ENCODE measurements around the gene KIAA0232. TPM values are rescaled to one million over a fixed set of nuclear protein-coding genes. Genes with fewer than 3 reads are reported as not detected.
A peak's percentile ranks its signal among the peaks of the same experiment; 100 is the strongest.

The KIAA0232 gene
- total and polyA plus RNA-seq, 9 of the 15 experiments (the other 6 are each of a cell fraction or from before 2014, with no cell fraction given): 3.5 to 17.4 (median 13.0) TPM

- no peak for TF ChIP-seq ZNF76 (CRISPR knock-in tag; IDR thresholded peaks at IDR 0.05; ENCODE audit: borderline replicate concordance)
- no peak for TF ChIP-seq TFAM (CRISPR knock-in tag; conservative IDR thresholded peaks at IDR 0.05)
- TF ChIP-seq KDM4B (IDR thresholded peaks at IDR 0.05; ENCODE audit: borderline replicate concordance in 2 of 2, low read depth in 1 of 2): no peak
- TF ChIP-seq STAT5A (IDR thresholded peaks at IDR 0.05; ENCODE audit: borderline replicate concordance, low read length): 0 out of 2 replicates have a peak, but pooled peaks have one; percentile 14
- TF ChIP-seq GTF2B (IDR thresholded peaks at IDR 0.05; ENCODE audit: extremely low read depth, insufficient read length): no peak
- TF ChIP-seq FOXA3 (CRISPR knock-in tag; conservative IDR thresholded peaks at IDR 0.05 in 1 of 2, IDR thresholded peaks at IDR 0.05 in 1 of 2): no peak
- TF ChIP-seq FOXO4 (CRISPR knock-in tag; IDR thresholded peaks at IDR 0.05): no peak
- no peak for TF ChIP-seq NCOA4 (IDR thresholded peaks at IDR 0.05; ENCODE audit: partially characterized antibody)
- TF ChIP-seq KLF1 (tag; IDR thresholded peaks at IDR 0.05): no peak
- TF ChIP-seq FOXA1 (IDR thresholded peaks at IDR 0.05; ENCODE audit: borderline replicate concordance): no peak
- no peak for TF ChIP-seq HNRNPLL (IDR thresholded peaks at IDR 0.05; ENCODE audit: low read depth, low read length, poor library complexity, severe bottlenecking)
- no peak for TF ChIP-seq CHAMP1 (IDR thresholded peaks at IDR 0.05)
- no peak for TF ChIP-seq ZNF263 (CRISPR knock-in tag; IDR thresholded peaks at IDR 0.05; ENCODE audit: borderline replicate concordance)
- peak; percentile 46; the same call in 1 of the 2 replicates for TF ChIP-seq NFE2 (IDR thresholded peaks at IDR 0.05; ENCODE audit: low read depth)
- TF ChIP-seq KAT8 (IDR thresholded peaks at IDR 0.05; ENCODE audit: low read depth): no peak
- no peak for TF ChIP-seq ZNF41 (CRISPR knock-in tag; conservative IDR thresholded peaks at IDR 0.05)
- TF ChIP-seq JUND (IDR thresholded peaks at IDR 0.05; ENCODE audit: borderline replicate concordance, low read depth, low read length): peak; percentile 61
- peak; percentile 11; the same call in 1 of the 3 replicates for TF ChIP-seq JUND (tag; IDR thresholded peaks at IDR 0.05; ENCODE audit: borderline replicate concordance, low read depth, low read length)
- no peak for TF ChIP-seq DDX20 (tag; IDR thresholded peaks at IDR 0.05; ENCODE audit: low read depth)
- TF ChIP-seq PREB (CRISPR knock-in tag; IDR thresholded peaks at IDR 0.05): no peak
- TF ChIP-seq ZKSCAN3 (CRISPR knock-in tag; IDR thresholded peaks at IDR 0.05): no peak
- TF ChIP-seq TCF7 (IDR thresholded peaks at IDR 0.05; ENCODE audit: borderline replicate concordance): peak; percentile 89; the same call in 1 of the 2 replicates
These were observed 142.9 kb downstream of the KIAA0232 start (continued) for GRCh38 chr4:6925357-6925836.

Measured in K562 (cell line).